Stomach (tissue), 9 donors: ENCODE results near the gene PPM1G. TPM values are rescaled to one million over a fixed set of nuclear protein-coding genes. Genes with fewer than 3 reads are reported as not detected.
A peak's percentile ranks its signal among the peaks of the same experiment; 100 is the strongest.

Experiments used
- DNase-seq, 2 donors: peaks; one replicate each; pipeline versions ENCODE4 v3.0.0 to v3.0.0-alpha.2; 2013 to 2019
- H3K27ac ChIP-seq, 5 donors: fragments of 200-600 bp in 4 of 5; sonication (generic) in 4 of 5; one replicate each; pipeline ENCODE4 v1.5.1; 2013 to 2019; ENCODE audit warnings: mild to moderate bottlenecking in 1 of 5, moderate library complexity in 1 of 5
- H3K27me3 ChIP-seq, 3 donors: fragments of 200-600 bp; sonication (generic); one replicate each; pipeline ENCODE4 v1.5.1; 2017 to 2019; ENCODE audit warnings: mixed run types in 1 of 3
- H3K36me3 ChIP-seq, 4 donors: fragments of 200-600 bp; sonication (generic); 1 replicate in 3 of 4; 2 replicates in 1 of 4; pipeline ENCODE4 v1.5.1; 2016 to 2019
- H3K4me1 ChIP-seq, 4 donors: fragments of 200-600 bp; sonication (generic); one replicate each; pipeline ENCODE4 v1.5.1; 2016 to 2019
- H3K4me3 ChIP-seq, 4 donors: fragments of 200-600 bp; sonication (generic) in 3 of 4; one replicate each; pipeline ENCODE4 v1.5.1; 2016 to 2019; ENCODE audit warnings: mild to moderate bottlenecking in 1 of 4
- H3K9me3 ChIP-seq, 4 donors: fragments of 200-600 bp; sonication (generic); one replicate each; pipeline ENCODE4 v1.5.1; 2016 to 2019
- CTCF ChIP-seq, 7 experiments: fragments of 450-650 bp in 4 of 7; fragments of 200-600 bp in 3 of 7; sonication (generic) in 3 of 7; IDR thresholded peaks; one replicate each; pipeline ENCODE4 v1.5.1; 2016 to 2019; ENCODE audit warnings: antibody characterized with exemption in 7 of 7, control low read depth in 2 of 7, mild to moderate bottlenecking in 1 of 7
- EP300 ChIP-seq: sonication (generic); formaldehyde crosslinking; IDR thresholded peaks from one replicate; pipeline ENCODE4 v1.6.1; 2017; ENCODE audit warnings: antibody characterized with exemption
- POLR2A ChIP-seq, 4 donors: fragments of 450-650 bp; IDR thresholded peaks; one replicate each; pipeline ENCODE4 v1.6.1; 2016; ENCODE audit warnings: antibody characterized with exemption in 4 of 4, control low read depth in 2 of 4, mild to moderate bottlenecking in 1 of 4, moderate library complexity in 1 of 4
- POLR2AphosphoS5 ChIP-seq, 3 donors: sonication (generic); formaldehyde crosslinking; IDR thresholded peaks; one replicate each; pipeline ENCODE4 v1.6.1; 2016; ENCODE audit warnings: antibody characterized with exemption in 3 of 3
- WGBS, 5 donors: extraction: QIAGEN DNeasy Blood & Tissue Kit in 3 of 5; methylation state at CpG; one replicate each; pipeline versions ENCODE4 v1.1.5 to v1.1.7; 2013 to 2018; 5-methylcytosine and 5-hydroxymethylcytosine counted together
- intact Hi-C: fragments of 100-400 bp; cut with DNase I; formaldehyde crosslinking; loops from one replicate; pipeline ENCODE4 v1.15.1; 2023; ENCODE audit warnings: low total_unique reads
- polyA plus RNA-seq, 3 donors: library from polyadenylated mRNA; stranded (reverse); fragments of 200-250 nt; gene quantifications; one replicate each; pipeline ENCODE4 v1.2.3, GENCODE V29; 2013
- total RNA-seq, 5 donors: library from RNA; depleted of rRNA; stranded (reverse); fragments of >200 nt; gene quantifications; one replicate each; pipeline versions ENCODE4 v1.1.0 to v1.2.3, GENCODE V29; 2014 to 2016
- donor health status: healthy with polysubstance abuse.
- donor health status: Bipolar disorder and iron deficiency.
- donor health status: healthy.

PPM1G gene
- total and polyA plus RNA-seq, 8 donors = 10.5 to 49.8 (median 43.6) TPM

- H3K36me3 ChIP-seq = peaks cover 49 to 88% (median 82%) of the 10 kb centered on the region in 4 donors
- intact Hi-C loops = no loop called here
- H3K27ac ChIP-seq = peak overlapping the region; percentile 82 to 92 (median 84)
- 37 to 60% (median 46%) methylated on average over 6 of the region's 6 CpGs for WGBS, 5 donors
- no peaks in the 10 kb centered on the region for H3K9me3 ChIP-seq
- H3K27me3 ChIP-seq = no peaks in the 10 kb centered on the region
- TF ChIP-seq POLR2AphosphoS5 (IDR thresholded peaks at IDR 0.05) = no peak
- no peak for TF ChIP-seq CTCF (IDR thresholded peaks at IDR 0.05)
- no peak for TF ChIP-seq EP300
- TF ChIP-seq POLR2A (IDR thresholded peaks at IDR 0.05) = no peak
- peaks cover 16 to 37% (median 20%) of the 10 kb centered on the region in 4 donors for H3K4me1 ChIP-seq
- DNase-seq = peak; percentile 39 to 47
- peak overlapping the region; percentile 45 to 55 (median 48) for H3K4me3 ChIP-seq
Observed at GRCh38 chr2:27442920-27443282, 33.5 kb upstream of the PPM1G start.

GRCh38 chr2:27441958-27442919 lies 32.8 kb upstream of the PPM1G start, which contains the start of gene KRTCAP3:
KRTCAP3 (plus strand) TSS chr2:27442381; CDS start chr2:27442413, 32 bp downstream.
- peak; percentile 87 to 92 for DNase-seq
- intact Hi-C loops = no loop called here
- peak within 1 kb of the TSS; percentile 45 to 55 (median 48) for H3K4me3 ChIP-seq
- no peak for TF ChIP-seq EP300
- TF ChIP-seq CTCF (IDR thresholded peaks at IDR 0.05) = peak in 3 of 7 experiments; percentile 40 to 55 (median 45)
- TF ChIP-seq POLR2A (IDR thresholded peaks at IDR 0.05) = no peak
- peak in 2 of 3 donors; percentile 72 to 73 for TF ChIP-seq POLR2AphosphoS5 (IDR thresholded peaks at IDR 0.05)
- H3K36me3 ChIP-seq = peaks cover 50 to 88% (median 82%) of the 10 kb centered on the region in 4 donors
- 24 to 51% (median 29%) methylated on average over 18 to 80 of the region's 80 CpGs for WGBS, 5 donors
- H3K27ac ChIP-seq = peak within 1 kb of the TSS; percentile 82 to 92 (median 84)
- no peaks in the 10 kb centered on the region for H3K27me3 ChIP-seq
- H3K9me3 ChIP-seq = no peaks in the 10 kb centered on the region
- peaks cover 16 to 37% (median 20%) of the 10 kb centered on the region in 4 donors for H3K4me1 ChIP-seq

GRCh38 chr2:27441226-27441926 lies 32.0 kb upstream of the PPM1G start:
- no peaks in the 10 kb centered on the region for H3K27me3 ChIP-seq
- no peak for TF ChIP-seq EP300
- TF ChIP-seq CTCF (IDR thresholded peaks at IDR 0.05) = no peak
- no peak for TF ChIP-seq POLR2A (IDR thresholded peaks at IDR 0.05)
- no peak for TF ChIP-seq POLR2AphosphoS5 (IDR thresholded peaks at IDR 0.05)
- 71 to 79% (median 76%) methylated on average over 10 of the region's 10 CpGs for WGBS, 5 donors

GRCh38 chr2:27435628-27436027 lies 26.2 kb upstream of the PPM1G start:
- Histone ChIP-seq H3K27me3 (no peaks in the 10 kb centered on the region), H3K36me3 (peaks cover 74 to 82% (median 79%) of the 10 kb centered on the region in 4 donors), H3K4me3 (no peak overlapping the region), H3K4me1 (peaks cover 9 to 28% (median 22%) of the 10 kb centered on the region in 4 donors), H3K9me3 (no peaks in the 10 kb centered on the region), H3K27ac (no peak overlapping the region)
- intact Hi-C loops = no loop called here
- no peak for DNase-seq
- 79 to 91% (median 87%) methylated on average over 6 of the region's 6 CpGs for WGBS, 5 donors
- no peak for TF ChIP-seq POLR2AphosphoS5 (IDR thresholded peaks at IDR 0.05)
- TF ChIP-seq POLR2A (IDR thresholded peaks at IDR 0.05) = no peak
- no peak for TF ChIP-seq CTCF (IDR thresholded peaks at IDR 0.05)
- TF ChIP-seq EP300 = no peak

More at GRCh38 chr2:27441226-27441926, 32.0 kb upstream of the PPM1G start:
- H3K9me3 ChIP-seq = no peaks in the 10 kb centered on the region
- DNase-seq = peak in 1 of 2 donors; percentile 10
- H3K36me3 ChIP-seq = peaks cover 55 to 92% (median 87%) of the 10 kb centered on the region in 4 donors
- H3K4me3 ChIP-seq = peak overlapping the region in 1 of 4 donors; percentile 50
- peak overlapping the region in 2 of 5 donors; percentile 84 to 90 for H3K27ac ChIP-seq
- intact Hi-C loops = no loop called here
- H3K4me1 ChIP-seq = peaks cover 16 to 37% (median 20%) of the 10 kb centered on the region in 4 donors
